ENCODE data around the gene RHO.
"Not testable (repeated sequence)": the region's sequence is repeated elsewhere in the genome, so short reads cannot be mapped to it uniquely, and the experiment has no call there.

The RHO gene

GRCh38 chr3:129522953-129523352, 5.5 kb upstream of the RHO start:
- DNase-seq: no peak

DNA sequence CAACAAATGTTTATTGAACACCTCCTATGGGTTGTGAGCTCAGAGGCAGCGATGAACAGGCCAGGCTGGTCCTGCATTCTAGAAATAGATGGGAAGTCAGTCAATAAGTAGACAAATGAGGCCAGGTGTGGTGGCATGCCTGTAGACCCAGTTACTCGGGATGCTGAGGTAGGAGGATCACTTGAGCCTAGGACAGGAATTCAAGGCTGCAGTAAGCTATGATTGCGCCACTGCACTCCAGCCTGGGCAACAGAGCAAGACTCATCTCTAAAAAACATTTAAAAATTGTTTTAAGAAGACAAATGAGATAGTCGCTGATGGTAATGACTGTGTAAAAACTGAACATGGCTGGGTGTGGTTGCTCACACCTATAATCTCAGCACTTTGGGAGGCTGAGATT, 4.4 kb upstream of the RHO start:
- DNase-seq: no peak

DNA sequence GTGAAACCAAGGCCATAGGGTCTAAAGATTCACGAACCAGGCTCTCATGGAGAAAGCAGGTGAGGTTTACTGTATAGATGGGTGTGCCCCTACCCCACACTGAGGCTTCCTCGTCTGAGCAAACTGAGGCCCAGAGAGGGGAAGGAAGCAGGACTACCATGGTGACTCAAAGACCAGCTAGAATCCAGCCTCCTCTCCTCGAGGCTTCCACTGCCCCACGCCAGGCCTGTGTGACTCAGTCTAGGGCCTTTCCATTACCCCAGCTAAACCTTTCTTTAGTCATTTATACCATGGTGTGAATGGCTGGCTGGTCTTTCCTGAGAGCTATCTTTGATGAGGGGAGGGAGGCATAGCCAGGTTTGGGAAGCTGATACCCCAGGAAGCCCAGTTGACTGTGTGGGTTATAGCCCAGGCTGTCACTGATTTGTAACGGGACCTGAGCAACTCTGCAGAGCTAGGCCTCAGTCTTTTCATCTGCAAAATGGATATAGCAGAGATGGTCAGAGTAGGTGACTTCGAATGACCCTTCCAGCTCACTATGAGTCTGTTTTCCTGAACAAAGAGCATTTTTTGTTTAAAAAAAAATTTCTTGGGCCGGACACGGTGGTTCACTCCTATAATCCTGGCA, 3.0 kb upstream of the RHO start:
- no peak for DNase-seq

DNA sequence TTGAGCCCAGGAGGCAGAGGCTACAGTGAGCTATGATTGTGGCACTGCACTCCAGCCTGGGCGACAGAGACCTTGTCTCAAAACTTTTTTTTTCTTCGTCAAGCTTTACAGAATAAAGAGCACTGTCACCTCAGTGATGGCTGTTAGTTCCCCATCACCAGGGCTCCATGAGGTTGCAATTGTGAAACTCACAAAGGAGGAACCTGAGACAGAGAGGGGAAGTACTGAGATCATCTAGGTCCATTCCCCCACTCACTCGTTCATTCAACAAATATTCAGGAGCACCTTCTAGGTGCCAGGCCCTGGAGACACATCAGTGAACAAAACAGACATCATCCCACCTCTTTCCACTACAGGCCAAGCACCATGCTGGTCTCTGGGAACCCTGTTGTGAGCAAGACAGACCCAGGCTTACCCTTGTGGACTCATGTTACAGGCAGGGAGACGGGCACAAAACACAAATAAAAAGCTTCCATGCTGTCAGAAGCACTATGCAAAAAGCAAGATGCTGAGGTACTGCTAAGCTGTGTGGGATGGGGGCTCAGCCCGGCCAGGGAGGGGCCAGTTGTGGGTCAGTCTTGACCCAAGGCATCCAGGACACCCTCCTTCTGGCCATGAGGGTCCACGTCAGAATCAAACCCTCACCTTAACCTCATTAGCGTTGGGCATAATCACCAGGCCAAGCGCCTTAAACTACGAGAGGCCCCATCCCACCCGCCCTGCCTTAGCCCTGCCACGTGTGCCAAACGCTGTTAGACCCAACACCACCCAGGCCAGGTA, 2.1 kb upstream of the RHO start:
- no peak for DNase-seq

DNA sequence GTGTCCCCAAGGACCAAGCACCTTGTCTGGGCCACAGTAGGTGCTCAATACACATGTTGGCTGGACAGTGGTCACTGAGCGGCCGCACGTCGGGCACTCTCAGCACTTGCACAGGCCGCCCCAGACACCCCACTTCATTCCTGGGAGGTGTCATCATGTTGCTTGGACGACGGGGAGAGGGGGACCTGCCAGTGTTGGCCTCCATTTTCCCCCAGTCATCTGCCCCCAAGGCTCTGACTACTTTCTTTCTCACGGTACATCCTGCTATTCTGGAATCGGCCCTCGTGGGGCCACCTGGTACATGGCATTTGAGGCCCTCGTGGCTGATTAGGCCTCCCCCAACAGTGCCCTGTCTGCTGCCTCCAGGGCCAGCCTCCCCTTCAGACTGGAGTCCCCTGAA, 1.2 kb upstream of the RHO start:
- no peak for DNase-seq

DNA sequence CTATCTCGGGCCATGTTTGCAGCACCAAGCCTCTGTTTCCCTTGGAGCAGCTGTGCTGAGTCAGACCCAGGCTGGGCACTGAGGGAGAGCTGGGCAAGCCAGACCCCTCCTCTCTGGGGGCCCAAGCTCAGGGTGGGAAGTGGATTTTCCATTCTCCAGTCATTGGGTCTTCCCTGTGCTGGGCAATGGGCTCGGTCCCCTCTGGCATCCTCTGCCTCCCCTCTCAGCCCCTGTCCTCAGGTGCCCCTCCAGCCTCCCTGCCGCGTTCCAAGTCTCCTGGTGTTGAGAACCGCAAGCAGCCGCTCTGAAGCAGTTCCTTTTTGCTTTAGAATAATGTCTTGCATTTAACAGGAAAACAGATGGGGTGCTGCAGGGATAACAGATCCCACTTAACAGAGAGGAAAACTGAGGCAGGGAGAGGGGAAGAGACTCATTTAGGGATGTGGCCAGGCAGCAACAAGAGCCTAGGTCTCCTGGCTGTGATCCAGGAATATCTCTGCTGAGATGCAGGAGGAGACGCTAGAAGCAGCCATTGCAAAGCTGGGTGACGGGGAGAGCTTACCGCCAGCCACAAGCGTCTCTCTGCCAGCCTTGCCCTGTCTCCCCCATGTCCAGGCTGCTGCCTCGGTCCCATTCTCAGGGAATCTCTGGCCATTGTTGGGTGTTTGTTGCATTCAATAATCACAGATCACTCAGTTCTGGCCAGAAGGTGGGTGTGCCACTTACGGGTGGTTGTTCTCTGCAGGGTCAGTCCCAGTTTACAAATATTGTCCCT, 1.2 kb downstream of the RHO start:
- DNase-seq: no peak

DNA sequence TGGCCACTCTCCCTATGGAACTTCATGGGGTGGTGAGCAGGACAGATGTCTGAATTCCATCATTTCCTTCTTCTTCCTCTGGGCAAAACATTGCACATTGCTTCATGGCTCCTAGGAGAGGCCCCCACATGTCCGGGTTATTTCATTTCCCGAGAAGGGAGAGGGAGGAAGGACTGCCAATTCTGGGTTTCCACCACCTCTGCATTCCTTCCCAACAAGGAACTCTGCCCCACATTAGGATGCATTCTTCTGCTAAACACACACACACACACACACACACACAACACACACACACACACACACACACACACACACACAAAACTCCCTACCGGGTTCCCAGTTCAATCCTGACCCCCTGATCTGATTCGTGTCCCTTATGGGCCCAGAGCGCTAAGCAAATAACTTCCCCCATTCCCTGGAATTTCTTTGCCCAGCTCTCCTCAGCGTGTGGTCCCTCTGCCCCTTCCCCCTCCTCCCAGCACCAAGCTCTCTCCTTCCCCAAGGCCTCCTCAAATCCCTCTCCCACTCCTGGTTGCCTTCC, 1.9 kb downstream of the RHO start:
- DNase-seq: no peak

- no peak for DNase-seq
These were observed 2.4 kb downstream of the RHO start for GRCh38 chr3:129530821-129531220.

GRCh38 chr3:129531699-129532098, 3.3 kb downstream of the RHO start:
- DNase-seq: no peak

- DNase-seq: no peak
These were observed 3.8 kb downstream of the RHO start for GRCh38 chr3:129532261-129532660.

DNA sequence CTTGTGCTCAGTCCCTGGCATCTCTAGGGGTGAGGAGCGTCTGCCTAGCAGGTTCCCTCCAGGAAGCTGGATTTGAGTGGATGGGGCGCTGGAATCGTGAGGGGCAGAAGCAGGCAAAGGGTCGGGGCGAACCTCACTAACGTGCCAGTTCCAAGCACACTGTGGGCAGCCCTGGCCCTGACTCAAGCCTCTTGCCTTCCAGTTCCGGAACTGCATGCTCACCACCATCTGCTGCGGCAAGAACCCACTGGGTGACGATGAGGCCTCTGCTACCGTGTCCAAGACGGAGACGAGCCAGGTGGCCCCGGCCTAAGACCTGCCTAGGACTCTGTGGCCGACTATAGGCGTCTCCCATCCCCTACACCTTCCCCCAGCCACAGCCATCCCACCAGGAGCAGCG, 5.0 kb downstream of the RHO start:
- no peak for DNase-seq

DNA sequence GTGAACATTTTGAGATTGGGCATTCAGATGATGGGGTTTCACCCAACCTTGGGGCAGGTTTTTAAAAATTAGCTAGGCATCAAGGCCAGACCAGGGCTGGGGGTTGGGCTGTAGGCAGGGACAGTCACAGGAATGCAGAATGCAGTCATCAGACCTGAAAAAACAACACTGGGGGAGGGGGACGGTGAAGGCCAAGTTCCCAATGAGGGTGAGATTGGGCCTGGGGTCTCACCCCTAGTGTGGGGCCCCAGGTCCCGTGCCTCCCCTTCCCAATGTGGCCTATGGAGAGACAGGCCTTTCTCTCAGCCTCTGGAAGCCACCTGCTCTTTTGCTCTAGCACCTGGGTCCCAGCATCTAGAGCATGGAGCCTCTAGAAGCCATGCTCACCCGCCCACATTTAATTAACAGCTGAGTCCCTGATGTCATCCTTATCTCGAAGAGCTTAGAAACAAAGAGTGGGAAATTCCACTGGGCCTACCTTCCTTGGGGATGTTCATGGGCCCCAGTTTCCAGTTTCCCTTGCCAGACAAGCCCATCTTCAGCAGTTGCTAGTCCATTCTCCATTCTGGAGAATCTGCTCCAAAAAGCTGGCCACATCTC, 6.1 kb downstream of the RHO start:
- no peak for DNase-seq

- DNase-seq: no peak
These were observed 6.6 kb downstream of the RHO start for GRCh38 chr3:129535075-129535474.

- DNase-seq: no peak
These were observed 7.9 kb downstream of the RHO start for GRCh38 chr3:129536374-129536667.

DNA sequence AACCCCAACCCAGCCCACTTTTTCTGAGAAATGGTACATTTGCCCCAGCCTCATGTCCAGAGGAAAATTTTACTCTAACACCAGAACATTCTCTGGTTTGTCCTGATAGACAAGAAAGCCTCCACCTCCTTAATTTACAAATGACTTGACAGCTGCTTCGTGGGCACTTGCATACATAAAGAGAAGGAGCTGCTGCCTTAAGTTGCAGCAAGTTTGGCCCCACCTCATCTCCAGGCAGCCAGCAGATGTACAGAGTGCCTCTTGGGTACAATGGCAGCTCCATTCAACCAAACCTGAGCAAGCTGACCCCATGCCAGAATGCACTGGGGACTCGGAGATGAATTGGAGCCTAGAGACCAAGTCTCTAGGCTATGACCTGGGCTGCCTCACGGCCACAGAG, 8.4 kb downstream of the RHO start:
- no peak for DNase-seq

- DNase-seq: no peak
These were observed 10.8 kb downstream of the RHO start for GRCh38 chr3:129539206-129539605.

DNA sequence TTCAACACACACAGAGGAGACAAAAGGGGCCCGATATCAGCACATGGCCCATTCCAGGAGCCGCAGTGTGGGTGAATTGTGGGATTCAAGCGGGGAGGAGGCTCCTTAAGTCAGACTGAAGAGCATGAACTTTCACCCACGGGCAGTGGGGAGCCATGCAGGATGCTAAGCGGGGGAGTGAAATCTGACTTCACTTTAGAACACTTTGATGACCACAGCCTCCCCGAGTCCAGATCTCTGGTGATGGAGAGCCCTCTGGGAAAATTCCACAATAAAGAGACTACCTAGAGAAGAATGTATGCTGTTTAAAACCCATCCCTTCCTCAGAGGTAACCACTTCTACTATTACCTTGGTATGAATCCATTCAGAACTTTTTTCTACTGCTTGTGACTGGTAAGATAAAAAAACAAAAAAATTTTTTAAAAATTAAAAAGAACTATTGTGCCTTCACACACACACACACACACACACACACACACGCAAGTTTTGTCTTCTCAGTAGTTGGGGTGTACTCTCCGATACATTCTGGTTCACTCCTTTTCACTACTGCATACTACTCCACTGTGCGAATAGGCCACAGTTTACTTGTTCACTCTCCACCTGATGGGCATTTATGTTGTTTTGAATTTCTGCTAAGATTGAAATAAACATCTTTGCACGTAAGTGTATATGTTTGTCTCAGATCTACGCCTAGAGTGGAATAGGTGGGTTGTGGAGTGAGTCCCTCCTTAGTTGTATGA, 12.5 kb downstream of the RHO start:
- DNase-seq: no peak

- no peak for DNase-seq
These were observed 14.3 kb downstream of the RHO start for GRCh38 chr3:129542747-129543146.

- DNase-seq: no peak
These were observed 14.8 kb downstream of the RHO start, which contains the start of gene H1-8 for GRCh38 chr3:129543156-129543790. H1-8 (plus strand) TSS chr3:129543175; CDS start chr3:129543219, 44 bp downstream.

GRCh38 chr3:129543999-129544398, 15.6 kb downstream of the RHO start:
- no peak for DNase-seq

DNA sequence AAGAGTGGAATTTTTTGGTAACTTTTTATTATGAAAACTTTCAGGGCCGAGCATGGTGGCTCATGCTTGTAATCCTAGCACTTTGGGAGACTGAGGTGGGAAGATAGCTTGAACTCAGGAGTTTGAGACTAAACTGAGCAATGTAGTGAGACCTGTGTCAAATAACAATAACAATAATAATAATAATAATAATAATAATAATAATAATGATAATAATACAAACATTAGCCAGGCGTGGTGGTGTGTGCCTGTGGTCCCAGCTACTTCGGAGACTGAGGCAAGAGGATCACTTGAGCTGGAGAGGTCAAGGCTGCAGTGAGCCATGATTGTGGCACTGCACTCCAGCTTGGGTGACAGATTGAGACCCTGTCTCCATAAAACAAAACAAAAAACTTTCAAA, 17.5 kb downstream of the RHO start:
- DNase-seq: not testable (repeated sequence)

GRCh38 chr3:129547241-129547640, 18.8 kb downstream of the RHO start:
- no peak for DNase-seq
